K562 (cell line): Measurements from ENCODE around the gene STRN3. TPM values are rescaled to one million over a fixed set of nuclear protein-coding genes. Genes with fewer than 3 reads are reported as not detected.

Experiments
- BRD9 ChIP-seq: fragments of 450-650 bp; IDR thresholded peaks from 2 replicates; pipeline ENCODE4 v1.6.1; 2018; ENCODE audit warnings: low read depth; ENCODE audit not compliant: partially characterized antibody
- BRF2 ChIP-seq: IDR thresholded peaks from 3 replicates; pipeline ENCODE4 v1.6.1; 2011; ENCODE audit warnings: borderline replicate concordance, mild to moderate bottlenecking; ENCODE audit not compliant: insufficient read length, insufficient read depth
- CBFA2T3 ChIP-seq: fragments of 450-650 bp; IDR thresholded peaks from 2 replicates; pipeline ENCODE4 v1.6.1; 2017
- KAT8 ChIP-seq: fragments of 450-650 bp; IDR thresholded peaks from 2 replicates; pipeline ENCODE4 v1.6.1; 2016; ENCODE audit warnings: low read depth, mild to moderate bottlenecking
- NCOA2 ChIP-seq, 2 experiments: fragments of 450-650 bp; IDR thresholded peaks; 2 replicates each; pipeline ENCODE4 v1.6.1; 2018; ENCODE audit warnings: mild to moderate bottlenecking in 2 of 2, moderate library complexity in 1 of 2; ENCODE audit not compliant: partially characterized antibody in 2 of 2
- NCOA4 ChIP-seq: fragments of 450-650 bp; IDR thresholded peaks from 2 replicates; pipeline ENCODE4 v1.6.1; 2018; ENCODE audit warnings: mild to moderate bottlenecking; ENCODE audit not compliant: partially characterized antibody
- NFIX ChIP-seq: fragments of 250-450 bp; sonication (Bioruptor Pico); IDR thresholded peaks from 2 replicates; pipeline ENCODE4 v1.4.0; 2020; ENCODE audit warnings: low read depth, mild to moderate bottlenecking, moderate library complexity
- PBX2 ChIP-seq, 2 experiments: IDR thresholded peaks in 1 of 2; conservative IDR thresholded peaks in 1 of 2; 2 replicates each; pipeline ENCODE4 v1.6.1; 2016; ENCODE audit warnings: low read depth in 2 of 2, mild to moderate bottlenecking in 1 of 2, missing compliant biosample characterization in 1 of 2, missing genetic modification characterization in 1 of 2, moderate library complexity in 1 of 2
- POLR2AphosphoS2 ChIP-seq: IDR thresholded peaks from 2 replicates; pipeline ENCODE4 v1.6.1; 2012; ENCODE audit warnings: low read length, improper control_type of control experiment
- PRMT5 ChIP-seq: sonication (generic); formaldehyde crosslinking; IDR thresholded peaks from 2 replicates; pipeline ENCODE4 v1.5.0; 2020; ENCODE audit warnings: missing genetic modification reagents
- SIN3A ChIP-seq, 2 experiments: fragments of 150-350 bp in 1 of 2; IDR thresholded peaks; 2 replicates each; pipeline ENCODE4 v1.6.1; 2011 to 2016; ENCODE audit warnings: borderline replicate concordance in 2 of 2, low read depth in 2 of 2, low read length in 2 of 2, mild to moderate bottlenecking in 2 of 2, moderate library complexity in 2 of 2; ENCODE audit not compliant: control insufficient read depth in 1 of 2
- TCF3 ChIP-seq: sonication (generic); formaldehyde crosslinking; IDR thresholded peaks from 2 replicates; pipeline ENCODE4 v1.4.0; 2020; ENCODE audit warnings: mild to moderate bottlenecking, missing genetic modification reagents
- polyA plus RNA-seq, 8 experiments: library from polyadenylated mRNA; depleted of rRNA in 4 of 8; stranded (reverse) in 5 of 8; unstranded in 3 of 8; fragments of >200 nt; fragmentation: Nextera tagmentation in 2 of 8; fragmentation: Illumina TruSeq in 1 of 8; extraction: Ambion mirVana in 2 of 8; extraction: Trizol in 1 of 8; gene quantifications; 2 replicates each; pipeline versions ENCODE4 v1.2.1 to v1.2.3, GENCODE V29; 2011 to 2014; ENCODE audit warnings: inconsistent platforms in 1 of 8, missing spikeins in 1 of 8
- total RNA-seq, 7 experiments: library from RNA; depleted of rRNA in 6 of 7; stranded (reverse); fragments of >200 nt in 6 of 7; fragmentation: Illumina TruSeq in 2 of 7; extraction: Trizol in 2 of 7; gene quantifications; 2 replicates each; pipeline versions ENCODE4 v1.2.1 to v1.2.3, GENCODE V29; 2011 to 2021; ENCODE audit warnings: low replicate concordance in 1 of 7
- TF ChIP-seq, protein P1 (sequence below): sonication (generic); IDR thresholded peaks from 2 replicates; pipeline ENCODE4 v1.6.1; 2016
- TF ChIP-seq, protein P2 (sequence below): fragments of 450-650 bp; IDR thresholded peaks from 2 replicates; pipeline ENCODE4 v1.6.1; 2016; ENCODE audit warnings: missing biosample characterization, missing genetic modification characterization
- TF ChIP-seq, protein P3 (sequence below): fragments of 250-450 bp; sonication (Bioruptor Pico); IDR thresholded peaks from 2 replicates; pipeline ENCODE4 v1.4.0; 2020; ENCODE audit warnings: borderline replicate concordance

The STRN3 gene
- total and polyA plus RNA-seq, 9 of the 15 experiments (the other 6 are each of a cell fraction or from before 2014, with no cell fraction given): 5.9 to 29.1 (median 16.0) TPM

GRCh38 chr14:30907659-30908057 is 118.5 kb downstream of the STRN3 start (continued):
- no peak for TF ChIP-seq PBX2 (CRISPR knock-in tag; IDR thresholded peaks at IDR 0.05; ENCODE audit: low read depth)
- peak; percentile 47 for TF ChIP-seq PBX2 (tag; conservative IDR thresholded peaks at IDR 0.05; ENCODE audit: low read depth)
- TF ChIP-seq NCOA2 (IDR thresholded peaks at IDR 0.05; ENCODE audit: partially characterized antibody in 2 of 2): peak in 1 of 2 experiments; percentile 13
- TF ChIP-seq, protein P1, sequence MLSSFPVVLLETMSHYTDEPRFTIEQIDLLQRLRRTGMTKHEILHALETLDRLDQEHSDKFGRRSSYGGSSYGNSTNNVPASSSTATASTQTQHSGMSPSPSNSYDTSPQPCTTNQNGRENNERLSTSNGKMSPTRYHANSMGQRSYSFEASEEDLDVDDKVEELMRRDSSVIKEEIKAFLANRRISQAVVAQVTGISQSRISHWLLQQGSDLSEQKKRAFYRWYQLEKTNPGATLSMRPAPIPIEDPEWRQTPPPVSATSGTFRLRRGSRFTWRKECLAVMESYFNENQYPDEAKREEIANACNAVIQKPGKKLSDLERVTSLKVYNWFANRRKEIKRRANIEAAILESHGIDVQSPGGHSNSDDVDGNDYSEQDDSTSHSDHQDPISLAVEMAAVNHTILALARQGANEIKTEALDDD: no peak
- TF ChIP-seq, protein P2, sequence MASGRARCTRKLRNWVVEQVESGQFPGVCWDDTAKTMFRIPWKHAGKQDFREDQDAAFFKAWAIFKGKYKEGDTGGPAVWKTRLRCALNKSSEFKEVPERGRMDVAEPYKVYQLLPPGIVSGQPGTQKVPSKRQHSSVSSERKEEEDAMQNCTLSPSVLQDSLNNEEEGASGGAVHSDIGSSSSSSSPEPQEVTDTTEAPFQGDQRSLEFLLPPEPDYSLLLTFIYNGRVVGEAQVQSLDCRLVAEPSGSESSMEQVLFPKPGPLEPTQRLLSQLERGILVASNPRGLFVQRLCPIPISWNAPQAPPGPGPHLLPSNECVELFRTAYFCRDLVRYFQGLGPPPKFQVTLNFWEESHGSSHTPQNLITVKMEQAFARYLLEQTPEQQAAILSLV (tag): no peak
- TF ChIP-seq BRF2: no peak
- no peak for TF ChIP-seq SIN3A (IDR thresholded peaks at IDR 0.05; ENCODE audit: borderline replicate concordance in 2 of 2, control insufficient read depth in 1 of 2, low read depth in 2 of 2, low read length in 2 of 2)
- no peak for TF ChIP-seq NCOA4
- TF ChIP-seq BRD9: no peak
- TF ChIP-seq NFIX (CRISPR knock-in tag): no peak
- no peak for TF ChIP-seq KAT8
- TF ChIP-seq POLR2AphosphoS2: no peak
- TF ChIP-seq PRMT5 (CRISPR knock-in tag): no peak
- TF ChIP-seq, protein P3, sequence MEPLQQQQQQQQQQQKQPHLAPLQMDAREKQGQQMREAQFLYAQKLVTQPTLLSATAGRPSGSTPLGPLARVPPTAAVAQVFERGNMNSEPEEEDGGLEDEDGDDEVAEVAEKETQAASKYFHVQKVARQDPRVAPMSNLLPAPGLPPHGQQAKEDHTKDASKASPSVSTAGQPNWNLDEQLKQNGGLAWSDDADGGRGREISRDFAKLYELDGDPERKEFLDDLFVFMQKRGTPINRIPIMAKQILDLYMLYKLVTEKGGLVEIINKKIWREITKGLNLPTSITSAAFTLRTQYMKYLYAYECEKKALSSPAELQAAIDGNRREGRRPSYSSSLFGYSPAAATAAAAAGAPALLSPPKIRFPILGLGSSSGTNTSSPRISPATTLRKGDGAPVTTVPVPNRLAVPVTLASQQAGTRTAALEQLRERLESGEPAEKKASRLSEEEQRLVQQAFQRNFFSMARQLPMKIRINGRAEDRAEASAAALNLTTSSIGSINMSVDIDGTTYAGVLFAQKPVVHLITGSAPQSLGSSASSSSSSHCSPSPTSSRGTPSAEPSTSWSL (CRISPR knock-in tag): no peak
- peak; percentile 42; the same call in 1 of the 2 replicates for TF ChIP-seq CBFA2T3
- TF ChIP-seq TCF3 (CRISPR knock-in tag): peak; percentile 35; the same call in 1 of the 2 replicates
